ENCODE data around the gene UROC1.

- TF ChIP-seq GATA2 (IDR thresholded peaks at IDR 0.05; ENCODE audit: low read depth, low read length), result no peak
- no peak for TF ChIP-seq GATA3 (IDR thresholded peaks at IDR 0.05; ENCODE audit: low read depth, low read length)
Measured at GRCh38 chr3:126432361-126433104, 85.0 kb downstream of the UROC1 start.
